ENCODE data around the gene PSMD2. TPM values are rescaled to one million over a fixed set of nuclear protein-coding genes. Genes with fewer than 3 reads are reported as not detected.

Gene PSMD2
- total and polyA plus RNA-seq, 2 of the 8 experiments (the other 6 are each of a cell fraction or from before 2014, with no cell fraction given), result 350 to 363 TPM

GRCh38 chr3:184352149-184352785, 53.2 kb downstream of the PSMD2 start (continued):
- TF ChIP-seq POLR2AphosphoS5 (IDR thresholded peaks at IDR 0.05; ENCODE audit: low read depth, low read length), result no peak
- TF ChIP-seq, protein P1, sequence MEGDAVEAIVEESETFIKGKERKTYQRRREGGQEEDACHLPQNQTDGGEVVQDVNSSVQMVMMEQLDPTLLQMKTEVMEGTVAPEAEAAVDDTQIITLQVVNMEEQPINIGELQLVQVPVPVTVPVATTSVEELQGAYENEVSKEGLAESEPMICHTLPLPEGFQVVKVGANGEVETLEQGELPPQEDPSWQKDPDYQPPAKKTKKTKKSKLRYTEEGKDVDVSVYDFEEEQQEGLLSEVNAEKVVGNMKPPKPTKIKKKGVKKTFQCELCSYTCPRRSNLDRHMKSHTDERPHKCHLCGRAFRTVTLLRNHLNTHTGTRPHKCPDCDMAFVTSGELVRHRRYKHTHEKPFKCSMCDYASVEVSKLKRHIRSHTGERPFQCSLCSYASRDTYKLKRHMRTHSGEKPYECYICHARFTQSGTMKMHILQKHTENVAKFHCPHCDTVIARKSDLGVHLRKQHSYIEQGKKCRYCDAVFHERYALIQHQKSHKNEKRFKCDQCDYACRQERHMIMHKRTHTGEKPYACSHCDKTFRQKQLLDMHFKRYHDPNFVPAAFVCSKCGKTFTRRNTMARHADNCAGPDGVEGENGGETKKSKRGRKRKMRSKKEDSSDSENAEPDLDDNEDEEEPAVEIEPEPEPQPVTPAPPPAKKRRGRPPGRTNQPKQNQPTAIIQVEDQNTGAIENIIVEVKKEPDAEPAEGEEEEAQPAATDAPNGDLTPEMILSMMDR (IDR thresholded peaks at IDR 0.05; ENCODE audit: control extremely low read depth in 1 of 3, insufficient read depth in 1 of 3, low read depth in 1 of 3, low read length in 3 of 3), result no peak
- TF ChIP-seq, protein P2, sequence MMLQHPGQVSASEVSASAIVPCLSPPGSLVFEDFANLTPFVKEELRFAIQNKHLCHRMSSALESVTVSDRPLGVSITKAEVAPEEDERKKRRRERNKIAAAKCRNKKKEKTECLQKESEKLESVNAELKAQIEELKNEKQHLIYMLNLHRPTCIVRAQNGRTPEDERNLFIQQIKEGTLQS (IDR thresholded peaks at IDR 0.05; ENCODE audit: insufficient read depth, low read depth, low read length), result no peak
- no peak for TF ChIP-seq SP2 (IDR thresholded peaks at IDR 0.05; ENCODE audit: low read length)
- TF ChIP-seq EP300 (IDR thresholded peaks at IDR 0.05; ENCODE audit: borderline replicate concordance in 1 of 2, low read depth in 2 of 2, low read length in 2 of 2), result no peak

Measured in H1 (cell line).